Measurements from ENCODE around the gene ZBTB18.

GRCh38 chr1:244052728-244053312, 1.7 kb downstream of the ZBTB18 start:
- TF ChIP-seq CTCF (conservative IDR thresholded peaks at IDR 0.05 in 1 of 2, IDR thresholded peaks at IDR 0.05 in 1 of 2; ENCODE audit: extremely low read depth in 1 of 2, insufficient read depth in 1 of 2, low read depth in 1 of 2, low read length in 2 of 2): no peak
- no peak for TF ChIP-seq EZH2 (IDR thresholded peaks at IDR 0.05; ENCODE audit: borderline replicate concordance, low read length)

Data from mammary epithelial cell (primary cell).